GM18907 (cell line): Measurements from ENCODE around the gene DNAAF9.

Source experiments
- ATAC-seq: cut with Tn5 transposase; IDR thresholded peaks from one replicate; pipeline ENCODE4 v1.9.1; 2021; ENCODE audit warnings: mild to moderate bottlenecking, moderate library complexity; ENCODE audit not compliant: unreplicated experiment

DNAAF9 gene

GRCh38 chr20:3378138-3378537 lies 29.3 kb downstream of the DNAAF9 start:
- no peak for ATAC-seq

- ATAC-seq, result no peak
Observed at GRCh38 chr20:3377644-3378043, 29.8 kb downstream of the DNAAF9 start.

- ATAC-seq, result no peak
Observed at GRCh38 chr20:3374296-3374695, 33.2 kb downstream of the DNAAF9 start.

- no peak for ATAC-seq
Observed at GRCh38 chr20:3371754-3372153, 35.7 kb downstream of the DNAAF9 start.

GRCh38 chr20:3367089-3367488 lies 40.4 kb downstream of the DNAAF9 start:
- no peak for ATAC-seq

- no peak for ATAC-seq
Observed at GRCh38 chr20:3364323-3365013, 43.0 kb downstream of the DNAAF9 start.

- ATAC-seq, result no peak
Observed at GRCh38 chr20:3360752-3361151, 46.7 kb downstream of the DNAAF9 start.

GRCh38 chr20:3358676-3359340 lies 48.7 kb downstream of the DNAAF9 start:
- ATAC-seq, result no peak
